A549 (cell line): ENCODE results near the gene PROC. TPM values are rescaled to one million over a fixed set of nuclear protein-coding genes. Genes with fewer than 3 reads are reported as not detected.

Experiments
- ATAC-seq, 2 experiments: fragments of 200-7000 bp in 1 of 2; fragments of >200 bp in 1 of 2; cut with Nextera tagmentation in 1 of 2; cut with Tn5 transposase in 1 of 2; 3 replicates each; pipeline versions ENCODE4 v1.8.0 to v1.9.1; 2018 to 2020; ENCODE audit warnings: mild to moderate bottlenecking in 1 of 2, moderate library complexity in 1 of 2
- CTCF ChIA-PET: fragments of 300-600 bp; sonication (Branson Sonifier 250); formaldehyde crosslinking; extraction: SDS; loops from one replicate; lab custom pipeline; 2021; ENCODE audit warnings: antibody characterized with exemption, inconsistent platforms; lab: Yijun Ruan, JAX
- POLR2A ChIA-PET: fragments of 350-600 bp; formaldehyde crosslinking; extraction: SDS; loops from one replicate; lab custom pipeline; 2021; ENCODE audit warnings: antibody characterized with exemption, inconsistent platforms; lab: Yijun Ruan, JAX
- DNase-seq, 2 experiments: peaks; one replicate each; pipeline versions ENCODE4 v3.0.0 to v3.0.0-alpha.2; 2011 to 2016; ENCODE audit warnings: low read depth in 1 of 2, low spot score in 1 of 2
- FAIRE-seq: peaks from 2 replicates; lab custom pipeline; 2011; peaks lifted over from hg19 to GRCh38; lab: Jason Lieb, UNC
- H3K27ac ChIP-seq, 2 experiments: fragments of >200 bp; sonication (Bioruptor Twin); formaldehyde crosslinking; 3 replicates each; pipeline ENCODE4 v1.5.1; 2016 to 2017
- H3K4me1 ChIP-seq: fragments of >200 bp; sonication (Bioruptor Twin); formaldehyde crosslinking; 3 replicates; pipeline ENCODE4 v1.6.1; 2016
- H3K4me2 ChIP-seq: fragments of >200 bp; sonication (Bioruptor Twin); formaldehyde crosslinking; 3 replicates; pipeline ENCODE4 v1.6.1; 2016
- H3K4me3 ChIP-seq: fragments of >200 bp; sonication (Bioruptor Twin); formaldehyde crosslinking; 3 replicates; pipeline ENCODE4 v1.5.1; 2016
- H3K9me3 ChIP-seq: fragments of >200 bp; sonication (Bioruptor Twin); formaldehyde crosslinking; 3 replicates; pipeline ENCODE4 v1.6.1; 2016
- BHLHE40 ChIP-seq: IDR thresholded peaks from 2 replicates; pipeline ENCODE4 v1.6.1; 2012; ENCODE audit warnings: low read depth, low read length, inconsistent platforms
- CHD2 ChIP-seq: fragments of 150-350 bp; IDR thresholded peaks from 2 replicates; pipeline ENCODE4 v1.6.1; 2014; ENCODE audit warnings: low read length; ENCODE audit not compliant: partially characterized antibody
- EHMT2 ChIP-seq: fragments of 200-600 bp; sonication (generic); IDR thresholded peaks from 2 replicates; pipeline ENCODE4 v1.6.1; 2016; ENCODE audit warnings: antibody characterized with exemption, low read depth, mild to moderate bottlenecking, moderate library complexity
- FOSB ChIP-seq: fragments of 250-450 bp; sonication (Bioruptor Pico); IDR thresholded peaks from 2 replicates; pipeline ENCODE4 v1.5.0; 2020; ENCODE audit warnings: mild to moderate bottlenecking, moderate library complexity
- FOXS1 ChIP-seq: fragments of 250-450 bp; sonication (Bioruptor Pico); IDR thresholded peaks from 2 replicates; pipeline ENCODE4 v1.5.0; 2020; ENCODE audit warnings: mild to moderate bottlenecking, moderate library complexity
- GATA3 ChIP-seq: IDR thresholded peaks from 2 replicates; pipeline ENCODE4 v1.6.1; 2012; ENCODE audit warnings: borderline replicate concordance
- HDAC2 ChIP-seq: fragments of 200-600 bp; sonication (generic); IDR thresholded peaks from 2 replicates; pipeline ENCODE4 v1.6.1; 2016
- JUN ChIP-seq, 2 experiments: fragments of >200 bp; sonication (Bioruptor Twin); formaldehyde crosslinking; IDR thresholded peaks; 2 replicates in 1 of 2; 3 replicates in 1 of 2; pipeline ENCODE4 v1.6.1; 2016 to 2017
- JUNB ChIP-seq: fragments of >200 bp; sonication (Bioruptor Twin); formaldehyde crosslinking; IDR thresholded peaks from 2 replicates; pipeline ENCODE4 v1.6.1; 2016
- KDM1A ChIP-seq: fragments of 200-600 bp; sonication (generic); IDR thresholded peaks from 2 replicates; pipeline ENCODE4 v1.6.1; 2016; ENCODE audit warnings: low read depth, mild to moderate bottlenecking
- KDM5A ChIP-seq: fragments of 200-600 bp; sonication (generic); IDR thresholded peaks from 2 replicates; pipeline ENCODE4 v1.6.1; 2016; ENCODE audit warnings: antibody characterized with exemption, mild to moderate bottlenecking
- MAFK ChIP-seq: fragments of 450-650 bp; IDR thresholded peaks from 2 replicates; pipeline ENCODE4 v1.6.1; 2014; ENCODE audit not compliant: partially characterized antibody
- MAZ ChIP-seq: fragments of 150-350 bp; IDR thresholded peaks from 2 replicates; pipeline ENCODE4 v1.6.1; 2014; ENCODE audit warnings: antibody characterized with exemption, low read depth, low read length, borderline replicate concordance
- NR3C1 ChIP-seq: fragments of >200 bp; sonication (Bioruptor Twin); formaldehyde crosslinking; IDR thresholded peaks from 3 replicates; pipeline ENCODE4 v1.6.1; 2017
- POLR2A ChIP-seq: IDR thresholded peaks from 2 replicates; pipeline ENCODE4 v1.6.1; 2012; ENCODE audit warnings: mild to moderate bottlenecking, low read length
- SMC3 ChIP-seq: fragments of >200 bp; sonication (Bioruptor Twin); formaldehyde crosslinking; IDR thresholded peaks from 3 replicates; pipeline ENCODE4 v1.6.1; 2018; ENCODE audit warnings: inconsistent platforms
- ZFP36 ChIP-seq: fragments of 450-650 bp; IDR thresholded peaks from 2 replicates; pipeline ENCODE4 v1.6.1; 2014; ENCODE audit warnings: borderline replicate concordance; ENCODE audit not compliant: partially characterized antibody
- WGBS: methylation state at CpG from one replicate; pipeline ENCODE4 v1.1.6; 2017; ENCODE audit errors: missing lambda C conversion rate; 5-methylcytosine and 5-hydroxymethylcytosine counted together
- polyA plus RNA-seq, 4 experiments: library from polyadenylated mRNA; depleted of rRNA in 3 of 4; stranded (reverse); fragments of >200 nt; fragmentation: RNase III in 1 of 4; extraction: RNeasy Plus Mini Kit Qiagen cat#74134 plus additional on column Dnase treatment in 1 of 4; gene quantifications; 2 replicates in 3 of 4; 3 replicates in 1 of 4; pipeline ENCODE4 v1.2.3, GENCODE V29; 2011 to 2017
- TF ChIP-seq, protein P1 (sequence below): IDR thresholded peaks from 2 replicates; pipeline ENCODE4 v1.6.1; 2012; ENCODE audit warnings: low read depth, borderline replicate concordance
- TF ChIP-seq, protein P2 (sequence below): IDR thresholded peaks from 2 replicates; pipeline ENCODE4 v1.6.1; 2012
- TF ChIP-seq, protein P3 (sequence below): fragments of 200-600 bp; sonication (generic); IDR thresholded peaks from 2 replicates; pipeline ENCODE4 v1.6.1; 2016; ENCODE audit warnings: antibody characterized with exemption, mild to moderate bottlenecking, moderate library complexity

Gene PROC
- polyA plus RNA-seq, 2 of the 4 experiments (the other 2 are of a cell fraction) = 2.0 to 7.9 TPM

DNA sequence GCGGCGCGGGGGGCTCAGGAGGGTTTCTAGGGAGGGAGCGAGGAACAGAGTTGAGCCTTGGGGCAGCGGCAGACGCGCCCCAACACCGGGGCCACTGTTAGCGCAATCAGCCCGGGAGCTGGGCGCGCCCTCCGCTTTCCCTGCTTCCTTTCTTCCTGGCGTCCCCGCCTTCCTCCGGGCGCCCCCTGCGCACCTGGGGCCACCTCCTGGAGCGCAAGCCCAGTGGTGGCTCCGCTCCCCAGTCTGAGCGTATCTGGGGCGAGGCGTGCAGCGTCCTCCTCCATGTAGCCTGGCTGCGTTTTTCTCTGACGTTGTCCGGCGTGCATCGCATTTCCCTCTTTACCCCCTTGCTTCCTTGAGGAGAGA, 5.2 kb downstream of the PROC start:
- WGBS = 8% methylated on average over 26 of the region's 29 CpGs

DNA sequence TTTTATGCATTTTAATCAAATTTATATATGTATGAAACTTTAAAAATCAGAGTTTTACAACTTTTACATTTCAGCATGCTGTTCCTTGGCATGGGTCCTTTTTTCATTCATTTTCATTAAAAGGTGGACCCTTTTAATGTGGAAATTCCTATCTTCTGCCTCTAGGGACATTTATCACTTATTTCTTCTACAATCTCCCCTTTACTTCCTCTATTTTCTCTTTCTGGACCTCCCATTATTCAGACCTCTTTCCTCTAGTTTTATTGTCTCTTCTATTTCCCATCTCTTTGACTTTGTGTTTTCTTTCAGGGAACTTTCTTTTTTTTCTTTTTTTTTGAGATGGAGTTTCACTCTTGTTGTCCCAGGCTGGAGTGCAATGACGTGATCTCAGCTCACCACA, 5.7 kb downstream of the PROC start:
- Histone ChIP-seq H3K4me3 (peak overlapping the region; percentile 64), H3K4me1 (no peaks in the 10 kb centered on the region), H3K27ac (peak overlapping the region; percentile 75 to 86)
- DNase-seq (no peak), FAIRE-seq (no peak), ATAC-seq (peak in 1 of 2 experiments; percentile 13; a peak in 1 of 6 replicates)
- CTCF ChIA-PET = interaction anchor here (1.2 to 3.2 kb wide), 6 partner anchors 9 to 55 kb away, joined by 3 to 19 read pairs (median 6); no protein-coding TSS in a partner anchor
- TF ChIP-seq KDM5A (no peak), NR3C1 (no peak), FOXS1 (CRISPR knock-in tag) (no peak), JUNB (no peak), CHD2 (no peak), MAZ (no peak)
- TF ChIP-seq, all 56 proteins: peak for 0
- H3K4me2 ChIP-seq = peak overlapping the region; percentile 90
- WGBS = 74% methylated on average over 1 of the region's 1 CpG
- POLR2A ChIA-PET = interaction anchor here (0.9 kb wide), 1 partner anchor 13 kb away, joined by 3 read pairs; no protein-coding TSS in a partner anchor
- no peaks in the 10 kb centered on the region for H3K9me3 ChIP-seq

More for the DNA sequence above, 5.2 kb downstream of the PROC start:
- TF ChIP-seq CHD2 (no peak), SMC3 (no peak), JUN (IDR thresholded peaks at IDR 0.05) (no peak; a peak in 1 of 5 replicates), EHMT2 (no peak), HDAC2 (no peak), MAFK (no peak), POLR2A (peak; percentile 6; the same call in 1 of the 2 replicates), KDM1A (no peak), ZFP36 (no peak), FOSB (no peak), BHLHE40 (no peak), FOXS1 (CRISPR knock-in tag) (no peak), GATA3 (0 out of 2 replicates have a peak, but pooled peaks have one; percentile 12)
- TF ChIP-seq, protein P1, sequence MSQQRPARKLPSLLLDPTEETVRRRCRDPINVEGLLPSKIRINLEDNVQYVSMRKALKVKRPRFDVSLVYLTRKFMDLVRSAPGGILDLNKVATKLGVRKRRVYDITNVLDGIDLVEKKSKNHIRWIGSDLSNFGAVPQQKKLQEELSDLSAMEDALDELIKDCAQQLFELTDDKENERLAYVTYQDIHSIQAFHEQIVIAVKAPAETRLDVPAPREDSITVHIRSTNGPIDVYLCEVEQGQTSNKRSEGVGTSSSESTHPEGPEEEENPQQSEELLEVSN = 0 out of 2 replicates have a peak, but pooled peaks have one; percentile 47
- TF ChIP-seq, protein P2, sequence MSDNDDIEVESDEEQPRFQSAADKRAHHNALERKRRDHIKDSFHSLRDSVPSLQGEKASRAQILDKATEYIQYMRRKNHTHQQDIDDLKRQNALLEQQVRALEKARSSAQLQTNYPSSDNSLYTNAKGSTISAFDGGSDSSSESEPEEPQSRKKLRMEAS = peak; percentile 55
- TF ChIP-seq, protein P3, sequence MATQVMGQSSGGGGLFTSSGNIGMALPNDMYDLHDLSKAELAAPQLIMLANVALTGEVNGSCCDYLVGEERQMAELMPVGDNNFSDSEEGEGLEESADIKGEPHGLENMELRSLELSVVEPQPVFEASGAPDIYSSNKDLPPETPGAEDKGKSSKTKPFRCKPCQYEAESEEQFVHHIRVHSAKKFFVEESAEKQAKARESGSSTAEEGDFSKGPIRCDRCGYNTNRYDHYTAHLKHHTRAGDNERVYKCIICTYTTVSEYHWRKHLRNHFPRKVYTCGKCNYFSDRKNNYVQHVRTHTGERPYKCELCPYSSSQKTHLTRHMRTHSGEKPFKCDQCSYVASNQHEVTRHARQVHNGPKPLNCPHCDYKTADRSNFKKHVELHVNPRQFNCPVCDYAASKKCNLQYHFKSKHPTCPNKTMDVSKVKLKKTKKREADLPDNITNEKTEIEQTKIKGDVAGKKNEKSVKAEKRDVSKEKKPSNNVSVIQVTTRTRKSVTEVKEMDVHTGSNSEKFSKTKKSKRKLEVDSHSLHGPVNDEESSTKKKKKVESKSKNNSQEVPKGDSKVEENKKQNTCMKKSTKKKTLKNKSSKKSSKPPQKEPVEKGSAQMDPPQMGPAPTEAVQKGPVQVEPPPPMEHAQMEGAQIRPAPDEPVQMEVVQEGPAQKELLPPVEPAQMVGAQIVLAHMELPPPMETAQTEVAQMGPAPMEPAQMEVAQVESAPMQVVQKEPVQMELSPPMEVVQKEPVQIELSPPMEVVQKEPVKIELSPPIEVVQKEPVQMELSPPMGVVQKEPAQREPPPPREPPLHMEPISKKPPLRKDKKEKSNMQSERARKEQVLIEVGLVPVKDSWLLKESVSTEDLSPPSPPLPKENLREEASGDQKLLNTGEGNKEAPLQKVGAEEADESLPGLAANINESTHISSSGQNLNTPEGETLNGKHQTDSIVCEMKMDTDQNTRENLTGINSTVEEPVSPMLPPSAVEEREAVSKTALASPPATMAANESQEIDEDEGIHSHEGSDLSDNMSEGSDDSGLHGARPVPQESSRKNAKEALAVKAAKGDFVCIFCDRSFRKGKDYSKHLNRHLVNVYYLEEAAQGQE = no peak
- Histone ChIP-seq H3K4me1 (no peaks in the 10 kb centered on the region), H3K4me2 (peak overlapping the region; percentile 90), H3K9me3 (no peaks in the 10 kb centered on the region), H3K27ac (peak overlapping the region; percentile 75 to 86), H3K4me3 (peak overlapping the region; percentile 64)
- ATAC-seq (peak; percentile 64 to 80), DNase-seq (no peak), FAIRE-seq (no peak)
- CTCF ChIA-PET = interaction anchor here (1.0 to 3.2 kb wide), 3 partner anchors 8 to 56 kb away, joined by 3 to 19 read pairs (median 13); no protein-coding TSS in a partner anchor
- POLR2A ChIA-PET = interaction anchor here (0.9 kb wide), 1 partner anchor 12 kb away, joined by 3 read pairs; no protein-coding TSS in a partner anchor
